Stimulated activated CD4-positive, alpha-beta T cell treated with anti-CD3 and anti-CD28 coated beads, Interleukin-2, amount 100 ng/mL, for 4 hours (primary cell): ENCODE results near the gene PRKAR1B.

Source experiments
- DNase-seq: peaks from one replicate; pipeline ENCODE4 v3.0.0-alpha.2; 2020; ENCODE audit warnings: low read depth

Gene PRKAR1B

GRCh38 chr7:572416-573268 lies 154.4 kb downstream of the PRKAR1B start:
- no peak for DNase-seq

- no peak for DNase-seq
Measured at GRCh38 chr7:571718-572415, 155.2 kb downstream of the PRKAR1B start.

GRCh38 chr7:571096-571717 lies 155.9 kb downstream of the PRKAR1B start:
- no peak for DNase-seq

- DNase-seq = no peak
Measured at GRCh38 chr7:570801-571070, 156.3 kb downstream of the PRKAR1B start.

- DNase-seq = no peak
Measured at GRCh38 chr7:569996-570800, 156.9 kb downstream of the PRKAR1B start.

GRCh38 chr7:569071-569855 lies 157.8 kb downstream of the PRKAR1B start:
- no peak for DNase-seq

GRCh38 chr7:568031-568951 lies 158.8 kb downstream of the PRKAR1B start:
- DNase-seq = no peak

- DNase-seq = no peak
Measured at GRCh38 chr7:567305-567883, 159.7 kb downstream of the PRKAR1B start.

GRCh38 chr7:566100-566499 lies 161.0 kb downstream of the PRKAR1B start:
- no peak for DNase-seq

GRCh38 chr7:564176-564865 lies 162.8 kb downstream of the PRKAR1B start:
- DNase-seq = no peak

GRCh38 chr7:563629-564170 lies 163.4 kb downstream of the PRKAR1B start:
- DNase-seq = no peak

GRCh38 chr7:562789-563628 lies 164.1 kb downstream of the PRKAR1B start:
- DNase-seq = no peak

GRCh38 chr7:562374-562675 lies 164.8 kb downstream of the PRKAR1B start:
- no peak for DNase-seq

- DNase-seq = no peak
Measured at GRCh38 chr7:561631-562373, 165.3 kb downstream of the PRKAR1B start.

GRCh38 chr7:560966-561630 lies 166.0 kb downstream of the PRKAR1B start:
- no peak for DNase-seq

GRCh38 chr7:559396-559705 lies 167.7 kb downstream of the PRKAR1B start:
- DNase-seq = no peak

- DNase-seq = no peak
Measured at GRCh38 chr7:557558-557881, 169.6 kb downstream of the PRKAR1B start.
